IPS DF 4.7 (cell line): Measurements from ENCODE around the gene SEMA3D.

Source experiments
- DNase-seq: peaks from one replicate; pipeline ENCODE4 v3.0.0-alpha.2; 2013; ENCODE audit warnings: low spot score; ENCODE audit errors: extremely low read depth

SEMA3D gene

DNA sequence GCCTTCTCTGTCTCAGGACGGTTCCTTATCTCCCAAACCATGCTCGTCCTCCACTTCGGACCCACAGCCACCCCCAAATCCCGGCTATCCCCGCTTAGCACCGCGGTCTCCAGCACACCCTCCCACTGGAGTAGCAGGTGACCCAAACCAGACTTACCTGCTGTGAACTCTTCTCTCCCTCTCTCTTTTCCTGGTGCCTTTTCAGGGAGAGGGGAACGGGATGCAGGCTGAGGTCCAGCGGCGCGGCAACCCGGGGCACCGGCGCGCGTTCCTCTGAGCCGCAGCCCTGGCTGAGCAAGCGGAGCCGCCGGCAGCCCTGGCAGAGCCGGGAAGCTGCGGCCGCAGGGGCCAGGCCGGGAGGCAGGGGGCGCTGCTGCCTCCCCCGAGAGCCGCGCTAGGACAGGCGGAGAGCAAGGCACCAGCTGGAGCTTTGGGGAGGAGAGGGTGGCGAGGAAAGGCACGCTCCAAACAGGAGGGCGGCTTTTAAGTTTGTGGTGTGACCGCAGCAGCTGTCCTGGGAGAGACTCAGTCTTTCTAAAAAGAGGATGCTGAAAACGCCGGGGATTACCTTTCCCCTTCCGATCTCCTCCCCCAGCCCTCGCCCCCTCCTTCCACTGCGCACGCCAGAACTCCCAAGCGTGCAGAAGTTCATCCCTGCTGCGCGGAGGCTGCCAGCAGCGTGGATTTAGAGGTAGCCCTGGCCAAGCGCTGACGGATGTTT is at the start of gene SEMA3D:
Gene SEMA3D (minus strand): TSS at position 536 of the 721 bp plus-strand sequence. CDS start 65,165 bp downstream, outside the sequence.
- DNase-seq: peak; percentile 36

DNA sequence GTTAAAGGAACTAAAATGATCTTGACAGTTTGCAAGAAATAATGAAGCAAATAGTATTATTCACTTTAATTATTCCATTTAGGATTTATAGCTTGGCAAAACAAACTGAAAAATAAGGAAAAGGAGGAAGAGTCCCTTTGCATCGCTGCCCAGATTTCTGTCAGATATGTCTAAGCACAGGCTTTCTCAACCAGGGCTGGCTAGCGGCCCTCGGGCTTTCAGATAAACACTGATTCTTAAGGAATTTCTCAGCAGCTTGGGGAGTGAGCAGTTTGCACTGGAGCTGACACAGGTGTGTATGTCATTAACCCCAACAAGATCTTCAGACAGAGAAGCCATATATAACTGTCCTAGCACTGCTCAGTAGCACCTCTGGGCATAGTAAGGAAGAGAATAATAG is 47.9 kb upstream of the SEMA3D start:
- DNase-seq: no peak

GRCh38 chr7:85232068-85232467 is 45.2 kb upstream of the SEMA3D start:
- no peak for DNase-seq

- no peak for DNase-seq
Measured at GRCh38 chr7:85230623-85231022, 43.8 kb upstream of the SEMA3D start.

GRCh38 chr7:85229544-85229943 is 42.7 kb upstream of the SEMA3D start:
- DNase-seq: no peak

DNA sequence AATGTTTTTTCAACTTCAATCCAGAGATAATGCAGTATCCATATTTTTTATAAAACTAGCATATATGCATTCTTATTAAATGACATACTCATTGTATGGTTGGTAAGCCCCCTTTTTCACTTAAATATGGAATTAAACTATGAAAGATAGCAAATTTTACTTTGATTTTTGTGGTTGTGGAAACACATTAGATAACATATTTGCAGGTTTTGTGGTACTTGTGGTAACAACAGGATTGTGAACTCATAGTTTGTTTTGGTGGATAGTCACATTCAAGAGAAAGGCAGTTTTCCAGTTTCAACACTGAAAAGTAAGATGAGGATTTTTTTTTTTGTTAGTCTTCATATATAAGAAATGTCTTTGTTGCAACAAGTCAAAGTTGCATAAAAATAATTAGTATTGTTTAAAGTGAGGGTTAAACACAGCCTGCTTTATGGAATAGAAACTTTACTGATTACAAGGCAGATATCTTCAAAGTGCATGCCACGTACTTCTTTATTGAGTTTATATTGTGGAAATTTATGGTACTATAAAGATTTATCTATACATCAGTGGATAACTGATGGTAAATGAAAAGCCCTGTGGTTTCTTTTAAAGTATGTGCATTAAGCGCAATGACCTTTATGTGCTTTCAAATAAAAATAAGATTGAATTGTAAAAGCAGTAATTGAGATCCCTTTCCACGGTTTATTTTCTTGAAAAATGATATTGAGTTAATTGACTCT is 39.7 kb upstream of the SEMA3D start:
- DNase-seq: no peak

DNA sequence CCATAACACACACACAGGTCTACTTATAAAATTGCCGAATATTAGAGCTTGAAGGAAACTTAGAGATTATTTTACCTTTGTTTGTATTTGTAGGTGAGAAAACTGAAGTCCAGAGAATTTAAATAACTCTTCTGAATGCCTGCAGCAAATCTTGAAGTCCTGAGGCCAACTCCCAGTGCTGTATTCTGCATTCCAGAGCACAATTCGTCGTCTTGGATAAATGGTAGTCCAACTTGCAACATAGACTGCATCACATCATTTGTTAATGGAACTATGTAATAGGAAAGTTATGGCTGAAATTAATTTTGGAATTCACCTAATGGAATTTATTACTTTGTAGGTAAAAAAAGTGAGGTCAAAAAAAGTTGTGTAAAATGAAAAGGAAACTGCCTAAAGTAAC is 37.3 kb upstream of the SEMA3D start:
- DNase-seq: no peak

DNA sequence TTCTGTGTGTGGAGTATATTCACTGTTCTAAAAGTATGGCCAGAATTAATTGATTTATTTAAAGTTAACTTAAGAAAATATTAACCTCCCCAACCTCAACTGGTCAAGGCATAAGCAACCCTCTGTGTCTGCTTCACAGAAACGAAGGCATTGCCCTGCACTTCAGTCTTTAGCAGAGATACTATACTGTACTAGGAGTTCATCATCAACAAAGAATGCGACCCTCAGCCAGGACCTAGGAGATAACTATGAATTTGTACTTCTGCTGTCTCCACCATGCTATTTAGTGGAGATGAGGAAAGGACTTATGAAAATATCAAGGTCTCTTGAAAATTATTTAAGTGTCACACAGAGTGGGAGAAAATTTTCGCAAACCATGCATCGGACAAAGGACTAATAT is 35.7 kb upstream of the SEMA3D start:
- no peak for DNase-seq

GRCh38 chr7:85221796-85222195 is 34.9 kb upstream of the SEMA3D start:
- no peak for DNase-seq

GRCh38 chr7:85220651-85221050 is 33.8 kb upstream of the SEMA3D start:
- no peak for DNase-seq

GRCh38 chr7:85220023-85220422 is 33.2 kb upstream of the SEMA3D start:
- DNase-seq: no peak

DNA sequence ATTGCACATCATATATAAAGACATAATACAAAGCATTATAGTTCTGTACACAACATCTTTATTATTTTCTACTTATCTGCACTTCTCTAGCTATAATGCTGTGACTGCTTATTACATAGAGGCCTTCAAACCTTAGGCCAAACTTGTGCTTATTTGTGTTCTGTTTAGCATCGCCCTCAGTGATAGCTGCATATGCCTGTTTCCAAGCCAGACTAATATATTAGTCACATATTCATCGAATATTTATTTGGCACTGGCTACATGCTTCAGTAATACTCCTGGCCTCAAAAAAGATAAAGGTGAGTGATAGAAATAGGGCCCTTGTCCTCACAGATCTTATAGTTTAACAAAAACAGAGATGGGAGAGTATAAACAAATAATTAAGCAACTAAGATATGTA is 30.2 kb upstream of the SEMA3D start:
- DNase-seq: no peak

GRCh38 chr7:85215098-85215497 is 28.2 kb upstream of the SEMA3D start:
- no peak for DNase-seq

DNA sequence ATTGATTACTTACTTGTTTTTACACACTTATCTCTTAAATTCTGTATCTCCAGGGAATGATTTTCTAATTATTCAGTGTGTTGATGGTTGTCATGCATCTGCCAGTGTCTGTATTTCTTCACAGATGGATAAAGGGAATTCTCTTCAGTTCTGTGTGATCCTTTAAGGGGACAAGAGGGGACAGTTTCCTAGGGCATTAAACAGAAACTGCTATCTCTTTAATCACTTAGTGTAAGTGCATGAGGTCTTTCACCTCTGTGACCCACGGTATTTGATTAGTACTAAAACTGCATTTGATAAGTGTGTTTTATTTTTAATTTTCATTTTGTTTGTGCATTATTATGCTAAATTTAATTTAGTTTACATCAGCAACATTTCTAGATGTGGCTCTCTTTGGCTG is 26.6 kb upstream of the SEMA3D start:
- no peak for DNase-seq

GRCh38 chr7:85205754-85206153 is 18.9 kb upstream of the SEMA3D start:
- no peak for DNase-seq

DNA sequence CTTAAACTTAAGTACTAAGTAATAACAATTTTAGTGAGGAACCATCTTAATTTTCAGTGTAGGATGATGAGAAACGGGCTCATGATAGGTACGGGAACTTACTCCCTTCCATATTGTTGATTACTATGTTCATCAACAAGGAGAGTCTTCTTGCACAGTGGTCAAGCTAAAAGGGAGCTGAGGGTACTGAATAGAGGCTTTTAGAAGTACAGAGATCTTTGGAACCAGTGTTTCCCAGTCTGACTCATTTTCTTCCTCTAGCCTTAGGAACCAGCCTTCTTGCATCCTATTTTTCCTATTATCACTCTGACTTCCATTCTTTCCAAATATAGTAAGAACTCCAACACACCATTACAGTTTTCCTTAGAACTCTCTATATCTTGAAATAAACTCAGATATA is 17.6 kb upstream of the SEMA3D start:
- no peak for DNase-seq

GRCh38 chr7:85204061-85204460 is 17.2 kb upstream of the SEMA3D start:
- DNase-seq: no peak

GRCh38 chr7:85201209-85201608 is 14.4 kb upstream of the SEMA3D start:
- no peak for DNase-seq

GRCh38 chr7:85196696-85197095 is 9.8 kb upstream of the SEMA3D start:
- DNase-seq: no peak

DNA sequence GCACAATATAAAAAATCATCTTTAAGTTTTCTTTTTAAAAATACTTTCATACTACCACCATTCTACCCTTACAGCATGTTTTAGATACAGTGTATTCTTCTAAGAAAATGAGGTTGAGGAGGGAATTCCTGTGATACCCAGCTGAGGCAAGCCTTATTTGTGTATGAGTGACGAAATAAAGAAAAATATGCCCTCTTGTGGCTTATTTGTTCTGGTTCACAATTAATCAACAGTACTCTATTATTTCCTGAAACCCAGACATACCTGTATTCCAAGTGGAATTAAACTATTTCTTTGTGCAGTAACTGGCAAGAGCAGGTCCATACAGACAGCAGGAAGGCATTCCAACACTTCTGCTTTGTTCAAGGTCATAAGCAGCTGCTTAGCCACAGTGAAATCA is 4.5 kb upstream of the SEMA3D start:
- no peak for DNase-seq

GRCh38 chr7:85186083-85186520 is 754 bp downstream of the SEMA3D start:
- no peak for DNase-seq

- DNase-seq: no peak
Measured at GRCh38 chr7:85185424-85186082, 1.3 kb downstream of the SEMA3D start.
